ENCODE measurements around the gene FSHR. TPM values are rescaled to one million over a fixed set of nuclear protein-coding genes. Genes with fewer than 3 reads are reported as not detected.

FSHR gene
- total RNA-seq, 1 donor from 2014 or later = not detected

DNA sequence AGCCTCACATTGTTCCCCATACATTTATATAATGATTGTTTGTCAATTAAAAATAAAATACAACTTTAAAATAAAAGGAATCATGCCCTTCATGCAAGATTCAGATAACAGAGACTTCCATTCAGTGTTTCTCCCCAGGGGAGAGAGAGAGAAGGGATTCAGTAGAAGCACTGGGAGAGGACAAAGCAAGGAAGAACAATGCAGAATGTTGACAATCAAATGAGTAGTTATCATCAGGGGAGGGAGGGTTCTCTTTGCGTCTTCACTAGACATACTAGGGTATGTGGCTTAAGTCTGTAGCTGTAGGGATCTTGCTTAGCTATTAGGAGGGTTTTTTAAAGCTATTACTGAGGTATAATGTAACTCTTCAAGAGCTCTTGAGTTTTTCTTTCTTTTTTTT, 30.7 kb downstream of the FSHR start:
- TF ChIP-seq, protein P1, sequence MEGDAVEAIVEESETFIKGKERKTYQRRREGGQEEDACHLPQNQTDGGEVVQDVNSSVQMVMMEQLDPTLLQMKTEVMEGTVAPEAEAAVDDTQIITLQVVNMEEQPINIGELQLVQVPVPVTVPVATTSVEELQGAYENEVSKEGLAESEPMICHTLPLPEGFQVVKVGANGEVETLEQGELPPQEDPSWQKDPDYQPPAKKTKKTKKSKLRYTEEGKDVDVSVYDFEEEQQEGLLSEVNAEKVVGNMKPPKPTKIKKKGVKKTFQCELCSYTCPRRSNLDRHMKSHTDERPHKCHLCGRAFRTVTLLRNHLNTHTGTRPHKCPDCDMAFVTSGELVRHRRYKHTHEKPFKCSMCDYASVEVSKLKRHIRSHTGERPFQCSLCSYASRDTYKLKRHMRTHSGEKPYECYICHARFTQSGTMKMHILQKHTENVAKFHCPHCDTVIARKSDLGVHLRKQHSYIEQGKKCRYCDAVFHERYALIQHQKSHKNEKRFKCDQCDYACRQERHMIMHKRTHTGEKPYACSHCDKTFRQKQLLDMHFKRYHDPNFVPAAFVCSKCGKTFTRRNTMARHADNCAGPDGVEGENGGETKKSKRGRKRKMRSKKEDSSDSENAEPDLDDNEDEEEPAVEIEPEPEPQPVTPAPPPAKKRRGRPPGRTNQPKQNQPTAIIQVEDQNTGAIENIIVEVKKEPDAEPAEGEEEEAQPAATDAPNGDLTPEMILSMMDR (IDR thresholded peaks at IDR 0.05) = no peak
- TF ChIP-seq POLR2A (IDR thresholded peaks at IDR 0.05) = no peak
- TF ChIP-seq POLR2AphosphoS5 (IDR thresholded peaks at IDR 0.05; ENCODE audit: insufficient read depth in 1 of 2, low read depth in 1 of 2) = no peak
- H3K36me3 ChIP-seq = no peaks in the 10 kb centered on the region
- no peak for DNase-seq (ENCODE audit: extremely low spot score in 2 of 2)
- intact Hi-C loops (cut with DNase I) = no loop called here
- H3K27ac ChIP-seq = no peak overlapping the region
- H3K4me3 ChIP-seq = no peak overlapping the region
- no peaks in the 10 kb centered on the region for H3K27me3 ChIP-seq
- no peaks in the 10 kb centered on the region for H3K9me3 ChIP-seq
- H3K4me1 ChIP-seq = no peaks in the 10 kb centered on the region

DNA sequence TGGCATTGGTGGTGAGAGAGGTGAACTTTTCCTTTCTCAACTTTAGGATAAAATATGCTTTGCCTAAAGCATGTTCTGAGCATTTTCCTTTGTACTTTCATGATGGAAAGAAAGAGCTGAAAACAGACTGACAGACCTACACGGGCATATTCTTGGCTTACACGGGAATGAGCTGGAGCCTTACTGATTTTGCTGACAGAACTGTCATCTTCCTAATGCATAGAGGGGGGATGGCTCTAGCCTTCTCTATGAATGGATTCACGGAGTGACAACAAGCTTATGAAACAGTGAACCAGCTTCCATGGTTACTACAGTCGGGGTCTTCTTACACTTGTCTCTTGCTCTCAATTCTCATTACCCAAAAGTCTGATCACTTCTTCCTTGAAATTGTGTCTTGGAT, 32.2 kb downstream of the FSHR start:
- no peak overlapping the region for H3K4me3 ChIP-seq
- no peak overlapping the region for H3K27ac ChIP-seq
- no peaks in the 10 kb centered on the region for H3K4me1 ChIP-seq
- H3K27me3 ChIP-seq = no peaks in the 10 kb centered on the region
- H3K36me3 ChIP-seq = no peaks in the 10 kb centered on the region
- intact Hi-C loops (cut with DNase I) = no loop called here
- no peak for DNase-seq (ENCODE audit: extremely low spot score in 2 of 2)
- no peak for TF ChIP-seq POLR2AphosphoS5 (IDR thresholded peaks at IDR 0.05; ENCODE audit: insufficient read depth in 1 of 2, low read depth in 1 of 2)
- no peak for TF ChIP-seq POLR2A (IDR thresholded peaks at IDR 0.05)
- TF ChIP-seq, protein P1 (IDR thresholded peaks at IDR 0.05) = no peak
- no peaks in the 10 kb centered on the region for H3K9me3 ChIP-seq

DNA sequence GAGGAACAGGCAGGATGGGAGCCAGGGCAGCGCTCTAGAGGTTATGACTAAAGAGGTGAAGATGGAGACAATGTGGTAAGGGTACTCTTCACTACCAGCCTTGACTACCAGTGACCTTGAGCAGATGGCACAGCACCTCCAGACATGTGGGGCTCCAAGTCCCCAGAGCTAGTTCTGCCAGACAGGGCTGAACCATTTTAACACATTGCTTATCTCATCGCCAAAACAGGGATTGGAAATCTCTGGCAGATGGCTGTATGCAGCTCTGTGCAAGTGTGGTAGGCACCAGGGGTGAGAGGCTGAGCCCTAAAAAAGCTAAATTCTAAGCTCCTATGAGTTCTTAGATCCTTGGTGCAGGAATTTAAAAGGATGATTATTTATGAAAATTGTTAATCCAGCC, 41.3 kb downstream of the FSHR start:
- no peaks in the 10 kb centered on the region for H3K9me3 ChIP-seq
- no peaks in the 10 kb centered on the region for H3K36me3 ChIP-seq
- TF ChIP-seq, protein P1 (IDR thresholded peaks at IDR 0.05) = no peak
- no peak for TF ChIP-seq POLR2A (IDR thresholded peaks at IDR 0.05)
- TF ChIP-seq POLR2AphosphoS5 (IDR thresholded peaks at IDR 0.05; ENCODE audit: insufficient read depth in 1 of 2, low read depth in 1 of 2) = no peak
- DNase-seq (ENCODE audit: extremely low spot score in 2 of 2) = no peak
- no peak overlapping the region for H3K4me3 ChIP-seq
- H3K27me3 ChIP-seq = no peaks in the 10 kb centered on the region
- intact Hi-C loops (cut with DNase I) = no loop called here
- H3K4me1 ChIP-seq = no peaks in the 10 kb centered on the region
- no peak overlapping the region for H3K27ac ChIP-seq

DNA sequence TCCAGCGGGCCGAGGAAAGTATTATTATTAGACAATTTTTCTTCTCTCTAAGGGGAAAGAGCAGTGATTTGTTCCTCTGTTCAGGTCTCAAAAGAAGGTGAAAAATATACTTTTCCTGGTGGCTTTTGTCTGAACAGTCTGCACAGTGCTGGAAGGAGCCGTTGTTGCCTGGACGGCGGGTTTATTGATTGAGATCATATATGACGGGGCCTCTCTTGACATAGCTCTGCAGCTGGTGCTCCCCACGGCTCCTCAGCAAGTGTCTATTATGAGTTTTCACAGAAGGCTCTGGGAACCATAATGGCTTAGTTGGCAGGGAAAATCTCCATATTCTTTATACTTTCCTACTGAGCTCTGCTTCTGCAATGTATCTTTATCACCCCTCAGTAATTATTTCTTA, 42.9 kb downstream of the FSHR start:
- DNase-seq (ENCODE audit: extremely low spot score in 2 of 2) = no peak
- intact Hi-C loops (cut with DNase I) = no loop called here
- Histone ChIP-seq H3K9me3 (no peaks in the 10 kb centered on the region), H3K4me3 (no peak overlapping the region), H3K36me3 (no peaks in the 10 kb centered on the region), H3K27me3 (no peaks in the 10 kb centered on the region), H3K4me1 (no peaks in the 10 kb centered on the region), H3K27ac (no peak overlapping the region)
- no peak for TF ChIP-seq POLR2A (IDR thresholded peaks at IDR 0.05)
- TF ChIP-seq, protein P1 (IDR thresholded peaks at IDR 0.05) = no peak
- TF ChIP-seq POLR2AphosphoS5 (IDR thresholded peaks at IDR 0.05; ENCODE audit: insufficient read depth in 1 of 2, low read depth in 1 of 2) = no peak

DNA sequence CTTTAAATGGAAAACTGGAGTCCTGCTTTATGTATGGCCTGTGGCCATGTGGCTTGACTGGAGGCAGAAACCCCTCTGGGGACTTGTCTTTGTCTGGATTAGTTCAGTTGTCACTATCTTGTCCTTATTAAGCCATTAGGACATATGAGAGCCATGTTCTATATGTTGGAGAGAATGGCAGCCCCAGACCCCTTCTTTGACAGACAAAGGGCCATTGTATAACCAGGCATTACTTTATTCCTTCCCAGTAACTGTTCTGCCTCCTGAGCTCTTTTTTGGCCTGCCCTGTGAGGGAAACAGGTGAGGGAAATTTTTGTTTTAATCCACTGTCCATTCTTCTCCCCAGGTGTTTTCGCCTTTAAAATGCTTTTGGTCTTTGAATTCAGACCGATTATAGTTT, 43.3 kb downstream of the FSHR start:
- H3K4me1 ChIP-seq = no peaks in the 10 kb centered on the region
- intact Hi-C loops (cut with DNase I) = no loop called here
- TF ChIP-seq, protein P1 (IDR thresholded peaks at IDR 0.05) = no peak
- TF ChIP-seq POLR2AphosphoS5 (IDR thresholded peaks at IDR 0.05; ENCODE audit: insufficient read depth in 1 of 2, low read depth in 1 of 2) (no peak), POLR2A (IDR thresholded peaks at IDR 0.05) (no peak)
- H3K4me3 ChIP-seq = no peak overlapping the region
- H3K9me3 ChIP-seq = no peaks in the 10 kb centered on the region
- no peak overlapping the region for H3K27ac ChIP-seq
- H3K27me3 ChIP-seq = no peaks in the 10 kb centered on the region
- no peaks in the 10 kb centered on the region for H3K36me3 ChIP-seq
- no peak for DNase-seq (ENCODE audit: extremely low spot score in 2 of 2)
